Smooth muscle cell (in vitro differentiated cells): ENCODE results near the gene GPR148. TPM values are rescaled to one million over a fixed set of nuclear protein-coding genes. Genes with fewer than 3 reads are reported as not detected.

ENCODE experiments used
- DNase-seq: peaks from one replicate; lab custom pipeline; 2025; ENCODE audit not compliant: unreplicated experiment; lab: John Stamatoyannopoulos, UW
- H2AFZ ChIP-seq: fragments of 200-600 bp; sonication (generic); 2 replicates; pipeline ENCODE4 v1.6.0; 2016; ENCODE audit warnings: antibody characterized with exemption, low read depth, mild to moderate bottlenecking
- H3F3A ChIP-seq: fragments of 200-600 bp; sonication (generic); 2 replicates; pipeline ENCODE4 v1.6.0; 2017; ENCODE audit warnings: antibody characterized with exemption, low read depth
- H3K27ac ChIP-seq: fragments of 200-600 bp; sonication (generic); 2 replicates; pipeline ENCODE4 v1.5.1; 2016; ENCODE audit warnings: low read depth, mild to moderate bottlenecking
- H3K27me3 ChIP-seq: fragments of 200-600 bp; sonication (generic); 2 replicates; pipeline ENCODE4 v1.6.1; 2016; ENCODE audit warnings: low read depth, mild to moderate bottlenecking
- H3K36me3 ChIP-seq: fragments of 200-600 bp; sonication (generic); 2 replicates; pipeline ENCODE4 v1.5.1; 2016; ENCODE audit warnings: low read depth
- H3K4me1 ChIP-seq: fragments of 200-600 bp; sonication (generic); 2 replicates; pipeline ENCODE4 v1.5.1; 2016; ENCODE audit warnings: low read depth
- H3K4me2 ChIP-seq: fragments of 200-600 bp; sonication (generic); 2 replicates; pipeline ENCODE4 v1.6.0; 2016; ENCODE audit warnings: mild to moderate bottlenecking
- H3K4me3 ChIP-seq: fragments of 200-600 bp; sonication (generic); 2 replicates; pipeline ENCODE4 v1.5.1; 2016; ENCODE audit warnings: mild to moderate bottlenecking
- H3K79me2 ChIP-seq: fragments of 200-600 bp; sonication (generic); 2 replicates; pipeline ENCODE4 v1.6.0; 2016; ENCODE audit warnings: low read depth, mild to moderate bottlenecking
- H3K9ac ChIP-seq: fragments of 200-600 bp; sonication (generic); 2 replicates; pipeline ENCODE4 v1.6.0; 2016; ENCODE audit warnings: low read depth
- H3K9me3 ChIP-seq: fragments of 200-600 bp; sonication (generic); replicated peaks from 2 replicates; pipeline ENCODE4 v1.5.1; 2016; ENCODE audit warnings: low read depth
- H4K20me1 ChIP-seq: fragments of 200-600 bp; sonication (generic); 2 replicates; pipeline ENCODE4 v1.6.0; 2016; ENCODE audit warnings: low read depth
- WGBS: methylation state at CpG from one replicate; pipeline ENCODE4 v1.1.7; 2016; ENCODE audit warnings: low lambda C conversion rate; 5-methylcytosine and 5-hydroxymethylcytosine counted together
- polyA plus RNA-seq: library from polyadenylated mRNA; unstranded; fragments of >200 nt; fragmentation: Nextera tagmentation; extraction: Ambion mirVana; gene quantifications from 2 replicates; pipeline ENCODE4 v1.2.1, GENCODE V29; 2016
- total RNA-seq: library from RNA; depleted of rRNA; stranded (reverse); fragments of >200 nt; gene quantifications from 2 replicates; pipeline ENCODE4 v1.2.3, GENCODE V29; 2014
- TF ChIP-seq, protein P1 (sequence below): fragments of 200-600 bp; sonication (generic); IDR thresholded peaks from 2 replicates; pipeline ENCODE4 v1.5.1; 2017; ENCODE audit warnings: borderline replicate concordance, mild to moderate bottlenecking, antibody characterized with exemption; ENCODE audit not compliant: insufficient read depth, poor library complexity, severe bottlenecking

The GPR148 gene
- total and polyA plus RNA-seq, 2 experiments from 2014 or later, result not detected

DNA sequence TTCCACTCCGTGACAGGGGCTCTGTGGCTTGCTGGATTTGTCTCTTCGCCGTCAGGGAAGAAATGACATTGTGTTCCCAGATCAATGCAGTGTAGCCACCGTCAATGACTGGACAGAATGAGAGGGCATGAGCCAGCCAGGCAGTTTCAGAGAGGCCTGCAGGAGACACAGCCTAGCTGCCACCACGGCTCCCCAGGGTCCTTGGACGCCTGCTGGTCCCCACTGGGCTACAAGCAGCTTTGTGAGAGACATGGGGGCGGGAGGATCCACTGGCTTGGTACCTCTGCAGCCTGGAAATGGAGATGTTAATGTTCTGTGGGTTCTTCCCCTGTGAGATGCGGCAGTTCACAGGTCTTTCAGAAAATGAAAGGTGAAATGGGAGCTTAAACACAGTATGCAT, 14.4 kb downstream of the GPR148 start:
- Histone ChIP-seq H3K27ac (no peak overlapping the region), H4K20me1 (no peaks in the 10 kb centered on the region), H3K79me2 (no peaks in the 10 kb centered on the region), H3K9me3 (no peaks in the 10 kb centered on the region), H3K27me3 (no peaks in the 10 kb centered on the region), H3K9ac (no peak overlapping the region), H2AFZ (no peak overlapping the region), H3K36me3 (no peaks in the 10 kb centered on the region), H3K4me1 (no peaks in the 10 kb centered on the region), H3K4me3 (no peak overlapping the region), H3K4me2 (no peak overlapping the region), H3F3A (no peaks in the 10 kb centered on the region)
- DNase-seq, result no peak
- TF ChIP-seq, protein P1, sequence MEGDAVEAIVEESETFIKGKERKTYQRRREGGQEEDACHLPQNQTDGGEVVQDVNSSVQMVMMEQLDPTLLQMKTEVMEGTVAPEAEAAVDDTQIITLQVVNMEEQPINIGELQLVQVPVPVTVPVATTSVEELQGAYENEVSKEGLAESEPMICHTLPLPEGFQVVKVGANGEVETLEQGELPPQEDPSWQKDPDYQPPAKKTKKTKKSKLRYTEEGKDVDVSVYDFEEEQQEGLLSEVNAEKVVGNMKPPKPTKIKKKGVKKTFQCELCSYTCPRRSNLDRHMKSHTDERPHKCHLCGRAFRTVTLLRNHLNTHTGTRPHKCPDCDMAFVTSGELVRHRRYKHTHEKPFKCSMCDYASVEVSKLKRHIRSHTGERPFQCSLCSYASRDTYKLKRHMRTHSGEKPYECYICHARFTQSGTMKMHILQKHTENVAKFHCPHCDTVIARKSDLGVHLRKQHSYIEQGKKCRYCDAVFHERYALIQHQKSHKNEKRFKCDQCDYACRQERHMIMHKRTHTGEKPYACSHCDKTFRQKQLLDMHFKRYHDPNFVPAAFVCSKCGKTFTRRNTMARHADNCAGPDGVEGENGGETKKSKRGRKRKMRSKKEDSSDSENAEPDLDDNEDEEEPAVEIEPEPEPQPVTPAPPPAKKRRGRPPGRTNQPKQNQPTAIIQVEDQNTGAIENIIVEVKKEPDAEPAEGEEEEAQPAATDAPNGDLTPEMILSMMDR, result no peak
- WGBS, result 92% methylated on average over 8 of the region's 8 CpGs

DNA sequence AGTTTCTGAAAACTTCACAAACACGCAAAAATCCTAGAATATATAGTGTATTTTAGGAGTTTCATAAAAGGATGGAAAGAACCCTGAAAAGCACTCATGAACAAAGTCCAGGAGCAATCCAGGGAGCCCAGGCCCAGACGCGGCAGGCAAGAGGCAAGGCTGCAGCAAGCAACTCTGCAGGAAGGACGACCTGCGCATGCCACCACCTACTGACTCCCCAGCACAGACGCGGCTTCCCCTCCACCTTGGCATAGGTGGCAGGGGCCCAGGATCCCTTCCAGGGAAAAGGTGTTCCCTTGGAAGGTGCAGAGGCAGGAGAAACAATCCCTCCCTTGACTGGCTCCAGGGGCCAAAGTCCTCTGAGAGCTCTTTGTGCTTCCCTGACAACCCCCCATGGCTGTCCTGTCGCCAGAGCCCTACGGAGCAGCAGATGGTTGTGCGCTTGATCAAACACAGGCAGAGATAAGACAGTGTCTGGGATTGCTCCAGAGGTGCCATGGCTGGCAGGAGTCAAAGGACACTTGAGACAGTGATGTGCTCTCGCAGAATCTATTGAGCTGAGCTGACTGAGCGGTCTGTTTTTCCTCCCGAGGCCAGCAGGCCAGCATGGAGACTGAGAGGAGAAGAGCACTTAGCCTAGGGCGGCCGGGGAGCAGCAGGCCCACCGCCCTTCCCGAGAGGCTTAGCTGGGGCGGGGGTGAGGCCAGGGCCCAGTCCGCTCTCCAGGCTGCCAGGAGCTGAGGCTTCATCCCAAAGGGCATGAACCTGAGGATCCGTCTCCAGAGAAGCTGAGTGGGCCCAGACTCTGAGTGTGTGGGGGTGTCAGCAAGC, 15.6 kb downstream of the GPR148 start:
- no peaks in the 10 kb centered on the region for H3K27me3 ChIP-seq
- no peak overlapping the region for H3K4me2 ChIP-seq
- no peak overlapping the region for H3K4me3 ChIP-seq
- no peaks in the 10 kb centered on the region for H3K79me2 ChIP-seq
- TF ChIP-seq, protein P1, result no peak
- H2AFZ ChIP-seq, result no peak overlapping the region
- 42% methylated on average over 20 of the region's 20 CpGs for WGBS
- no peaks in the 10 kb centered on the region for H3F3A ChIP-seq
- H4K20me1 ChIP-seq, result no peaks in the 10 kb centered on the region
- H3K4me1 ChIP-seq, result no peaks in the 10 kb centered on the region
- no peaks in the 10 kb centered on the region for H3K9me3 ChIP-seq
- no peaks in the 10 kb centered on the region for H3K36me3 ChIP-seq
- H3K27ac ChIP-seq, result no peak overlapping the region
- no peak overlapping the region for H3K9ac ChIP-seq
- DNase-seq, result no peak

DNA sequence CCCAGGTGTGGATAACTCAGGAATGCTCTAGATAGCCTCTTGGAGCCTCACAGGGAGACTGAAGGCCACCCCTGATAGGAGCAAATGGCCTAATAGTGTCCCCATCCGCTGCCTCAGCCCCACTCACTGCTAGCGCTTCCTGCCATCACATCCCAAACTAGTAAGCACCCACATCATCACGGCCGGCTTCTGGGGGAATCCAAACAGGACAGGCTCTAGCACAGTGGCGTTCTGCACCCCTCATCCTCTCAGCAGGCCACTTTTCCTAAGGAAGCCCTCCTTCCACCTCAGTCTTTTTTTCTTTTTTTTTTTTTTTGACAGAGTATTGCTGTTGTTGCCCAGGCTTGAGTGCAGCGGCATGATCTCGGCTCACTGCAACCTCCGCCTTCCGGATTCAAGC, 20.2 kb downstream of the GPR148 start:
- Histone ChIP-seq H3K4me2 (no peak overlapping the region), H3K4me3 (no peak overlapping the region), H3K27me3 (peaks cover 15% of the 10 kb centered on the region), H3K9me3 (no peaks in the 10 kb centered on the region), H3K4me1 (no peaks in the 10 kb centered on the region), H3K9ac (no peak overlapping the region), H3K36me3 (no peaks in the 10 kb centered on the region), H3K79me2 (no peaks in the 10 kb centered on the region), H4K20me1 (no peaks in the 10 kb centered on the region), H2AFZ (no peak overlapping the region), H3K27ac (no peak overlapping the region), H3F3A (no peaks in the 10 kb centered on the region)
- DNase-seq, result no peak
- WGBS, result 94% methylated on average over 9 of the region's 9 CpGs
- TF ChIP-seq, protein P1, result no peak

DNA sequence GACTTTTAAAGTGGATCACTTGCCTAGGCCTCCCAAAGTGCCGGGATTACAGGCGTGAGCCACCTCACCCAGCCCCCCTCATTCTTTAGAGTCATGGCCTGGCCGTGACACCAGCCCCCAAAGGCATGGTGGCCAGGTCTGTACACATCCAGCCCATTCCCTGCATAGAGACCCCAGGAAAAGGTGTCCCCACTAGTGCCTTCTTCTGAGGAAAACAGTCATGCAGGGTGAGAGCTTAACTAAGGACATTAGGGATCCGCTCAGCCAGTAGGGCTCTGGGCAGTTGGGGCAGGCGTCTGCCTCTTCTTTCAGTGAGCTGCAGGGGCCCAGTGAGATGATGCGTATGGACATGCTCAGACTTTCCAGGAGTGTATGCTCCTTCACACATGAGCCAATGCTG, 20.8 kb downstream of the GPR148 start:
- peaks cover 20% of the 10 kb centered on the region for H3K27me3 ChIP-seq
- no peak overlapping the region for H2AFZ ChIP-seq
- TF ChIP-seq, protein P1, result no peak
- no peaks in the 10 kb centered on the region for H3K9me3 ChIP-seq
- H3K4me1 ChIP-seq, result no peaks in the 10 kb centered on the region
- no peak overlapping the region for H3K4me3 ChIP-seq
- WGBS, result 93% methylated on average over 6 of the region's 6 CpGs
- H3K36me3 ChIP-seq, result no peaks in the 10 kb centered on the region
- no peak for DNase-seq
- H3K27ac ChIP-seq, result no peak overlapping the region
- H3F3A ChIP-seq, result no peaks in the 10 kb centered on the region
- no peak overlapping the region for H3K9ac ChIP-seq
- H3K79me2 ChIP-seq, result no peaks in the 10 kb centered on the region
- no peak overlapping the region for H3K4me2 ChIP-seq
- no peaks in the 10 kb centered on the region for H4K20me1 ChIP-seq
